ENCODE measurements around the gene WASF2.

Gene WASF2

GRCh38 chr1:27515626-27516025, 25.7 kb upstream of the WASF2 start:
- TF ChIP-seq TAF1 (IDR thresholded peaks at IDR 0.05; ENCODE audit: borderline replicate concordance, insufficient read depth, low read length), result no peak
- no peak for TF ChIP-seq SIN3A (IDR thresholded peaks at IDR 0.05; ENCODE audit: borderline replicate concordance, insufficient read depth, low read length)
- no peak for TF ChIP-seq POLR2AphosphoS5 (IDR thresholded peaks at IDR 0.05; ENCODE audit: low read depth, low read length)
- TF ChIP-seq REST (IDR thresholded peaks at IDR 0.05; ENCODE audit: insufficient read depth in 1 of 2, low read depth in 2 of 2, low read length in 2 of 2), result no peak
- no peak for TF ChIP-seq FOXP2 (optimal IDR thresholded peaks at IDR 0.05; ENCODE audit: borderline replicate concordance, extremely low read depth, extremely low read length, insufficient read depth)

- TF ChIP-seq POLR2AphosphoS5 (IDR thresholded peaks at IDR 0.05; ENCODE audit: low read depth, low read length) (no peak), FOXP2 (optimal IDR thresholded peaks at IDR 0.05; ENCODE audit: borderline replicate concordance, extremely low read depth, extremely low read length, insufficient read depth) (no peak), TAF1 (IDR thresholded peaks at IDR 0.05; ENCODE audit: borderline replicate concordance, insufficient read depth, low read length) (no peak), REST (IDR thresholded peaks at IDR 0.05; ENCODE audit: insufficient read depth in 1 of 2, low read depth in 2 of 2, low read length in 2 of 2) (no peak), SIN3A (IDR thresholded peaks at IDR 0.05; ENCODE audit: borderline replicate concordance, insufficient read depth, low read length) (no peak)
Measured at GRCh38 chr1:27513958-27514357, 24.0 kb upstream of the WASF2 start.

GRCh38 chr1:27513528-27513927, 23.6 kb upstream of the WASF2 start:
- TF ChIP-seq REST (IDR thresholded peaks at IDR 0.05; ENCODE audit: insufficient read depth in 1 of 2, low read depth in 2 of 2, low read length in 2 of 2), result no peak
- TF ChIP-seq SIN3A (IDR thresholded peaks at IDR 0.05; ENCODE audit: borderline replicate concordance, insufficient read depth, low read length), result no peak
- no peak for TF ChIP-seq TAF1 (IDR thresholded peaks at IDR 0.05; ENCODE audit: borderline replicate concordance, insufficient read depth, low read length)
- no peak for TF ChIP-seq FOXP2 (optimal IDR thresholded peaks at IDR 0.05; ENCODE audit: borderline replicate concordance, extremely low read depth, extremely low read length, insufficient read depth)
- TF ChIP-seq POLR2AphosphoS5 (IDR thresholded peaks at IDR 0.05; ENCODE audit: low read depth, low read length), result no peak

- TF ChIP-seq FOXP2 (optimal IDR thresholded peaks at IDR 0.05; ENCODE audit: borderline replicate concordance, extremely low read depth, extremely low read length, insufficient read depth) (no peak), REST (IDR thresholded peaks at IDR 0.05; ENCODE audit: insufficient read depth in 1 of 2, low read depth in 2 of 2, low read length in 2 of 2) (no peak), SIN3A (IDR thresholded peaks at IDR 0.05; ENCODE audit: borderline replicate concordance, insufficient read depth, low read length) (no peak), POLR2AphosphoS5 (IDR thresholded peaks at IDR 0.05; ENCODE audit: low read depth, low read length) (no peak), TAF1 (IDR thresholded peaks at IDR 0.05; ENCODE audit: borderline replicate concordance, insufficient read depth, low read length) (no peak)
Measured at GRCh38 chr1:27509127-27510080, 19.4 kb upstream of the WASF2 start.

Data from PFSK-1 (cell line).